ENCODE measurements around the gene KIF11.

- TF ChIP-seq CTCF (conservative IDR thresholded peaks at IDR 0.05; ENCODE audit: low read depth in 2 of 2) (no peak), EZH2phosphoT487 (IDR thresholded peaks at IDR 0.05; ENCODE audit: unreplicated experiment) (no peak), POLR2AphosphoS5 (IDR thresholded peaks at IDR 0.05; ENCODE audit: low read depth) (no peak), REST (IDR thresholded peaks at IDR 0.05; ENCODE audit: unreplicated experiment) (no peak), JUNB (IDR thresholded peaks at IDR 0.05; ENCODE audit: unreplicated experiment) (no peak), EZH2 (IDR thresholded peaks at IDR 0.05; ENCODE audit: low read depth, unreplicated experiment) (no peak), ZNF331 (CRISPR knock-in tag; IDR thresholded peaks at IDR 0.05; ENCODE audit: low read depth) (no peak), NANOG (IDR thresholded peaks at IDR 0.05; ENCODE audit: borderline replicate concordance) (no peak), CREB1 (CRISPR knock-in tag; IDR thresholded peaks at IDR 0.05; ENCODE audit: low read depth) (no peak), STAT1 (IDR thresholded peaks at IDR 0.05; ENCODE audit: unreplicated experiment) (no peak), ZNF114 (CRISPR knock-in tag; IDR thresholded peaks at IDR 0.05) (no peak), ETS1 (IDR thresholded peaks at IDR 0.05) (no peak)
Observed at GRCh38 chr10:92677708-92678107, 84.8 kb downstream of the KIF11 start.

Measured in GM23338 (cell line).